H9 (cell line): ENCODE results near the gene ITGBL1. TPM values are rescaled to one million over a fixed set of nuclear protein-coding genes. Genes with fewer than 3 reads are reported as not detected.

Source experiments
- DNase-seq: peaks from one replicate; pipeline ENCODE4 v3.0.0-alpha.2; 2017
- H2AFZ ChIP-seq: one replicate; pipeline ENCODE4 v1.6.1; 2013; ENCODE audit warnings: mild to moderate bottlenecking, low read length, control low read depth, moderate library complexity
- H2AK5ac ChIP-seq: 2 replicates; pipeline ENCODE4 v1.6.1; 2013; ENCODE audit warnings: low read length, control low read depth, mixed read lengths; ENCODE audit not compliant: insufficient read length
- H2BK120ac ChIP-seq: one replicate; pipeline ENCODE4 v1.6.1; 2013; ENCODE audit warnings: low read depth, mild to moderate bottlenecking, low read length, control low read depth, inconsistent platforms; ENCODE audit not compliant: poor library complexity, severe bottlenecking
- H2BK12ac ChIP-seq: 2 replicates; pipeline ENCODE4 v1.6.1; 2013; ENCODE audit warnings: low read length, control low read depth, mixed read lengths, low read depth; ENCODE audit not compliant: insufficient read length
- H2BK15ac ChIP-seq: 2 replicates; pipeline ENCODE4 v1.6.1; 2013; ENCODE audit warnings: low read depth, low read length, control low read depth
- H2BK20ac ChIP-seq: one replicate; pipeline ENCODE4 v1.6.1; 2013; ENCODE audit warnings: low read depth, mild to moderate bottlenecking, low read length, control low read depth, inconsistent platforms; ENCODE audit not compliant: poor library complexity, severe bottlenecking
- H2BK5ac ChIP-seq: 2 replicates; pipeline ENCODE4 v1.6.1; 2013; ENCODE audit warnings: low read length, control low read depth, mixed read lengths; ENCODE audit not compliant: insufficient read length
- H3K14ac ChIP-seq: 2 replicates; pipeline ENCODE4 v1.6.1; 2013; ENCODE audit warnings: low read length, control low read depth; ENCODE audit not compliant: insufficient read depth
- H3K18ac ChIP-seq: 2 replicates; pipeline ENCODE4 v1.6.1; 2013; ENCODE audit warnings: low read depth, mild to moderate bottlenecking, mixed read lengths, low read length, control low read depth; ENCODE audit not compliant: insufficient read length
- H3K23ac ChIP-seq: 2 replicates; pipeline ENCODE4 v1.6.1; 2013; ENCODE audit warnings: low read length, control low read depth, mixed read lengths, low read depth; ENCODE audit not compliant: insufficient read length
- H3K23me2 ChIP-seq: 2 replicates; pipeline ENCODE4 v1.6.1; 2013; ENCODE audit warnings: low read depth, mild to moderate bottlenecking, mixed read lengths, low read length, control low read depth; ENCODE audit not compliant: insufficient read length, poor library complexity, severe bottlenecking
- H3K27ac ChIP-seq: 2 replicates; pipeline ENCODE4 v1.5.1; 2013; ENCODE audit warnings: low read length, control low read depth, mixed read lengths, low read depth; ENCODE audit not compliant: insufficient read length
- H3K27me3 ChIP-seq: 2 replicates; pipeline ENCODE4 v1.6.1; 2013; ENCODE audit warnings: low read length, control low read depth, inconsistent platforms; ENCODE audit not compliant: insufficient read depth
- H3K4ac ChIP-seq: 2 replicates; pipeline ENCODE4 v1.6.1; 2013; ENCODE audit warnings: low read depth, mild to moderate bottlenecking, control low read depth, inconsistent platforms, low read length, moderate library complexity
- H3K4me1 ChIP-seq: 2 replicates; pipeline ENCODE4 v1.6.1; 2013; ENCODE audit warnings: low read length, control low read depth, inconsistent platforms; ENCODE audit not compliant: insufficient read depth
- H3K4me2 ChIP-seq: 2 replicates; pipeline ENCODE4 v1.6.1; 2013; ENCODE audit warnings: low read length, control low read depth, mixed read lengths; ENCODE audit not compliant: insufficient read length, insufficient read depth
- H3K56ac ChIP-seq: 2 replicates; pipeline ENCODE4 v1.6.1; 2013; ENCODE audit warnings: low read depth, mild to moderate bottlenecking, mixed read lengths, low read length, control low read depth; ENCODE audit not compliant: insufficient read length
- H3K79me1 ChIP-seq: 2 replicates; pipeline ENCODE4 v1.6.1; 2013; ENCODE audit warnings: low read depth, mild to moderate bottlenecking, moderate library complexity, low read length, control low read depth, inconsistent platforms; ENCODE audit not compliant: insufficient read depth, poor library complexity, severe bottlenecking
- H3K79me2 ChIP-seq: 2 replicates; pipeline ENCODE4 v1.6.1; 2013; ENCODE audit warnings: low read length, control low read depth, inconsistent platforms; ENCODE audit not compliant: insufficient read depth
- H3K9ac ChIP-seq: 2 replicates; pipeline ENCODE4 v1.6.1; 2013; ENCODE audit warnings: low read length, control low read depth, mixed read lengths; ENCODE audit not compliant: insufficient read length; ENCODE audit errors: extremely low read depth
- H3K9me3 ChIP-seq: one replicate; pipeline ENCODE4 v1.6.1; 2013; ENCODE audit warnings: low read depth, low read length, inconsistent platforms; ENCODE audit not compliant: control insufficient read depth
- H3T11ph ChIP-seq: one replicate; pipeline ENCODE4 v1.6.1; 2013; ENCODE audit warnings: mild to moderate bottlenecking, low read length, control low read depth, inconsistent platforms
- H4K20me1 ChIP-seq: one replicate; pipeline ENCODE4 v1.6.1; 2013; ENCODE audit not compliant: control insufficient read depth, insufficient read length, insufficient read depth
- H4K5ac ChIP-seq: 2 replicates; pipeline ENCODE4 v1.6.1; 2013; ENCODE audit warnings: low read depth, mild to moderate bottlenecking, mixed read lengths, low read length, control low read depth; ENCODE audit not compliant: insufficient read length
- H4K8ac ChIP-seq: replicated peaks from 2 replicates; pipeline ENCODE4 v1.6.1; 2013; ENCODE audit warnings: low read length, control low read depth, mixed read lengths, low read depth; ENCODE audit not compliant: insufficient read length
- H4K91ac ChIP-seq: 2 replicates; pipeline ENCODE4 v1.6.1; 2013; ENCODE audit warnings: low read depth, mild to moderate bottlenecking, moderate library complexity, mixed read lengths, low read length, control low read depth; ENCODE audit not compliant: insufficient read length
- H3K27ac Mint-ChIP-seq, 3 experiments: 2 replicates in 2 of 3; 3 replicates in 1 of 3; pipeline ENCODE4 v1.8.0; 2020 to 2021; ENCODE audit warnings: mixed read lengths in 3 of 3, mild to moderate bottlenecking in 1 of 3, moderate library complexity in 1 of 3
- H3K27me3 Mint-ChIP-seq: 2 replicates; pipeline ENCODE4 v1.8.0; 2021; ENCODE audit warnings: low read depth, mild to moderate bottlenecking, moderate library complexity, mixed read lengths
- H3K36me3 Mint-ChIP-seq, 3 experiments: 2 replicates in 2 of 3; 3 replicates in 1 of 3; pipeline ENCODE4 v1.8.0; 2020 to 2021; ENCODE audit warnings: low read depth in 3 of 3, mixed read lengths in 3 of 3; ENCODE audit not compliant: insufficient read depth in 1 of 3
- H3K4me1 Mint-ChIP-seq, 2 experiments: 2 replicates each; pipeline ENCODE4 v1.8.0; 2020; ENCODE audit warnings: mixed read lengths in 2 of 2
- H3K4me3 Mint-ChIP-seq, 2 experiments: 2 replicates in 1 of 2; 3 replicates in 1 of 2; pipeline ENCODE4 v1.8.0; 2020 to 2021; ENCODE audit warnings: mild to moderate bottlenecking in 2 of 2, mixed read lengths in 2 of 2, moderate library complexity in 1 of 2
- H3K9me3 Mint-ChIP-seq, 2 experiments: 2 replicates in 1 of 2; 3 replicates in 1 of 2; pipeline ENCODE4 v1.8.0; 2020; ENCODE audit warnings: mild to moderate bottlenecking in 2 of 2, mixed read lengths in 2 of 2, moderate library complexity in 1 of 2
- WGBS: extraction: QIAGEN DNeasy Blood & Tissue Kit; methylation state at CpG from one replicate; pipeline ENCODE4 v1.1.7; 2013; ENCODE audit warnings: missing lambda C conversion rate, low lambda C conversion rate, mixed read lengths; ENCODE audit not compliant: insufficient read length; ENCODE audit errors: extremely low coverage; 5-methylcytosine and 5-hydroxymethylcytosine counted together
- total RNA-seq: library from RNA; stranded (reverse); gene quantifications from 2 replicates; pipeline ENCODE4 v1.2.1, GENCODE V29; 2021
- TF ChIP-seq, protein P1 (sequence below): fragments of 200-600 bp; sonication (generic); conservative IDR thresholded peaks from 3 replicates; pipeline ENCODE4 v1.8.0; 2021; ENCODE audit warnings: antibody characterized with exemption, mild to moderate bottlenecking

The ITGBL1 gene
- total RNA-seq, 1 experiment from 2014 or later: not detected

DNA sequence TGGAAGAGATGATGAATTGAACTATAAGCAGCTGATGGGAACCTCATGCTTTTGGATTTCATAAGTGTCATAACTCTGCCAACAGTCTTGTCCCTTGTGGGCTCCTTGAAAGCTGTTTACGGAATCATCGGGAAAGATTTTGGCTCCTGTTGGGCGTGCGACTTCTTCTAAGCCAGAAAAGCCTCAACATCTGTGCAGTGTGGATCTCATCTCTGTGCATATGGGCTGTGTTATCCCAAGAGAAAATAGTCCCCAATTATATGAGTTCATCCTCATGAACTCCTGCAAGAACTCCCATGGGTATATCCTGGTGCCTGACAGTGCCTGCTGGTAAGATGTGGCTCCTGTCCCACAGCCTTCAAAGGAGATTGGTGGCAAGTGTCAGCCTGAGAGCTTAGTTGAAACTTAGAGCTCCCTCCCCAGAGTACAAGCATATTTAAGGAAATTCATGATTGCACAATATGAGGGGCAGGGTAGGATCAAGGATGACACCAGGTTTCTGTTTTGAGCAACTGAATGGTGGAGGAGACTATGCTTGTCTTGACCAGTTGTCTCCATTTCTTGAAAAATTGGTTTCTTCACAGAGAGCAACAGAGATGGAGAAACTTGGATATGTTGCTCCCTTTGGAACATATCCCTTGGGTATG lies 243.5 kb downstream of the ITGBL1 start:
- Histone ChIP-seq H3K27me3 (no peaks in the 10 kb centered on the region), H4K8ac (no peak overlapping the region), H3T11ph (no peak overlapping the region), H3K4me1 (no peaks in the 10 kb centered on the region), H3K56ac (no peak overlapping the region), H3K23me2 (no peaks in the 10 kb centered on the region), H3K9ac (no peak overlapping the region), H2BK20ac (no peak overlapping the region), H2AK5ac (no peak overlapping the region), H3K27ac (no peak overlapping the region), H4K20me1 (no peaks in the 10 kb centered on the region), H2AFZ (no peak overlapping the region), H3K18ac (no peak overlapping the region), H3K4ac (no peak overlapping the region), H3K23ac (no peak overlapping the region), H3K9me3 (no peaks in the 10 kb centered on the region), H2BK15ac (no peak overlapping the region), H4K5ac (no peak overlapping the region), H3K79me1 (no peaks in the 10 kb centered on the region), H3K79me2 (no peaks in the 10 kb centered on the region), H2BK120ac (no peak overlapping the region), H3K14ac (no peak overlapping the region), H2BK12ac (no peak overlapping the region), H4K91ac (no peak overlapping the region), H3K4me2 (no peak overlapping the region), H2BK5ac (no peak overlapping the region)
- TF ChIP-seq, protein P1, sequence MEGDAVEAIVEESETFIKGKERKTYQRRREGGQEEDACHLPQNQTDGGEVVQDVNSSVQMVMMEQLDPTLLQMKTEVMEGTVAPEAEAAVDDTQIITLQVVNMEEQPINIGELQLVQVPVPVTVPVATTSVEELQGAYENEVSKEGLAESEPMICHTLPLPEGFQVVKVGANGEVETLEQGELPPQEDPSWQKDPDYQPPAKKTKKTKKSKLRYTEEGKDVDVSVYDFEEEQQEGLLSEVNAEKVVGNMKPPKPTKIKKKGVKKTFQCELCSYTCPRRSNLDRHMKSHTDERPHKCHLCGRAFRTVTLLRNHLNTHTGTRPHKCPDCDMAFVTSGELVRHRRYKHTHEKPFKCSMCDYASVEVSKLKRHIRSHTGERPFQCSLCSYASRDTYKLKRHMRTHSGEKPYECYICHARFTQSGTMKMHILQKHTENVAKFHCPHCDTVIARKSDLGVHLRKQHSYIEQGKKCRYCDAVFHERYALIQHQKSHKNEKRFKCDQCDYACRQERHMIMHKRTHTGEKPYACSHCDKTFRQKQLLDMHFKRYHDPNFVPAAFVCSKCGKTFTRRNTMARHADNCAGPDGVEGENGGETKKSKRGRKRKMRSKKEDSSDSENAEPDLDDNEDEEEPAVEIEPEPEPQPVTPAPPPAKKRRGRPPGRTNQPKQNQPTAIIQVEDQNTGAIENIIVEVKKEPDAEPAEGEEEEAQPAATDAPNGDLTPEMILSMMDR: no peak
- H3K27me3 Mint-ChIP-seq: peaks cover 5% of the 10 kb centered on the region
- no peaks in the 10 kb centered on the region for H3K9me3 Mint-ChIP-seq
- WGBS: no CpG with 5 or more reads among the region's 4 CpGs
- H3K36me3 Mint-ChIP-seq: no peaks in the 10 kb centered on the region
- H3K4me1 Mint-ChIP-seq: no peaks in the 10 kb centered on the region
- no peak overlapping the region for H3K4me3 Mint-ChIP-seq
- H3K27ac Mint-ChIP-seq: no peak overlapping the region
- DNase-seq: no peak
